Activated T-cell treated with anti-CD3 and anti-CD28 coated beads for 4 hours (primary cell): ENCODE data around the gene TTBK2.
A peak's percentile ranks its signal among the peaks of the same experiment; 100 is the strongest.
"Not testable (repeated sequence)": the region's sequence is repeated elsewhere in the genome, so short reads cannot be mapped to it uniquely, and the experiment has no call there.

ENCODE experiments used
- DNase-seq: peaks from one replicate; pipeline ENCODE4 v3.0.0-alpha.2; 2020

The TTBK2 gene

GRCh38 chr15:42920519-42921341 is at the start of gene TTBK2:
Gene TTBK2 (minus strand): TSS chr15:42920778. CDS start chr15:42878617, 42,161 bp downstream.
- peak; percentile 96 for DNase-seq

DNA sequence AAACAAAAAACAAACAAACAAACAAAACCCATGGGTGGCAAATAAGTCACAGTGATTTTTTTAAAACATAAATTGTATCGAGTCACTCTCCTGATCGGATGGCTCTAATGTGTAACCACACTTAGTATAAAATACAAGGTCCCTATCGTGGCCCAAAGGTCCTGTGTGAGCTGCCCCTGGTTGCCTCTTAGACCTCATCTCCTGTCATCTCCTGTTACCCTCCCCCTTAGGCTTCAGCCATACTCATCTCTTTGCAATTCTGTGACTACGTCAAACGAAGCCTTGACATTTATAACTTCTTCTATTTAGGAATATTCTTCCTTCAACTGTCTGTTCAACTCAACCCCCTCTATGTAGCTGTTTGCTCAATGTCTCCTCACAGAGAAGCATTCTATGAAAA is 43.9 kb upstream of the TTBK2 start:
- DNase-seq = no peak

- DNase-seq = no peak
Observed at GRCh38 chr15:42955518-42955917, 34.9 kb upstream of the TTBK2 start.

DNA sequence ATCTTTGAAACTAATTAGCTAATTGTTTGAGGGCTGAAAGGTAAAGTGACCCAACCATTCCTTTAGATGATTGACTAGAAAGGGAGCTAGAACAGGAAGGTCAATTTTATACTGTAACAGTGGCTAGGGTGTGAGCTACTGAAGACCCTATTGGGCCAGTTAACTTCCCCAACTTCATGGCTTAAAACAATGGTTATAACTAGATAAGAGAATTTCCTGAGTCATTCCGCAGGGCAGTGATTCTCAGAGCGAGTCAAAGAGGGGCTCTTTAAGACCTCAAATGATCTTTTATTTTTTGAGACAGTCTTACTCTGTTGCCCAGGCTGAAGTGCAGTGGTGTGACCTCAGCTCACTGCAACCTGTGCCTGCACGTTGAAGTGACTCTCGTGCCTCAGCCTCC is 33.7 kb upstream of the TTBK2 start:
- no peak for DNase-seq

- DNase-seq = not testable (repeated sequence)
Observed at GRCh38 chr15:42948898-42949297, 28.3 kb upstream of the TTBK2 start.

- no peak for DNase-seq
Observed at GRCh38 chr15:42940527-42940926, 19.9 kb upstream of the TTBK2 start.

DNA sequence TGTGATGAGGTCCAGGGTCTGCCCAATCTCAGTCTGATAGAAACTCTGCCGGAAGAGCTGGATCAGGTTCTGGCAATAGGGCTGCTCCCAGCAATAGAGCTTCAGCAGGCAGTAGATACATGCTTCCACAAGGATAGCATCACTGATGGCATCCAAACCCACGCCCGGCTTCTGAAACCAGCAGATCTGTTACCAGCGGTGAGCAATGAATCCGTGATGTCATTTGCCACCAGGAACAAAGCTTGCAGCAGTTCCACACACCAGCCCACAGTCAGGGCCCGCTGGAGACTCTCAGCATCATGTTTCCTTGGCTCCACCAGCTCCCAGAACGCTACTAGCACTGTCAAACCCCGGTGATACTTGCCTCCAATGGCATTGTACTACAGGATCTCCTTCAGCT is 19.3 kb upstream of the TTBK2 start:
- DNase-seq = no peak

DNA sequence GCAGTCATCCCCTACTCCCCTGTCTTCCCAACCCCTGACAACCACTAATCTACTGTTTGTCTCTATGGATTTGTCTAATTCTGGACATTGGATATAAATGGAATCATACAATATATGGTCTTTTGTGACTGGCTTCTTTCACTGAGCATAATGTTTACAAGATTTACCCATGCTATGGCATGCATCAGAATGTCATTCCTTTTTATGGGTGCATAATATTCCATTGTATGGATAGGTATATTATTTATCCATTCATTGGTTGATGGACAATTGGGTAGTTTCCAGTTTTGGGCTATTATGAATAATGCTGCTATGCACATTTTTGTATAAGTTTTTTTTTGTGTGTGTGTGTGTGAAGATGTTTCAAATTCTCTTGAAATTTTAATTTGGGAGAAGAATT is 16.6 kb upstream of the TTBK2 start:
- no peak for DNase-seq

- no peak for DNase-seq
Observed at GRCh38 chr15:42933886-42934667, 13.5 kb upstream of the TTBK2 start.

GRCh38 chr15:42932833-42933515 is 12.4 kb upstream of the TTBK2 start:
- DNase-seq = no peak

GRCh38 chr15:42931702-42932486 is 11.3 kb upstream of the TTBK2 start:
- DNase-seq = no peak

- no peak for DNase-seq
Observed at GRCh38 chr15:42929306-42929848, 8.8 kb upstream of the TTBK2 start.

GRCh38 chr15:42921342-42921731 is 759 bp upstream of the TTBK2 start:
- peak; percentile 11 for DNase-seq

- peak; percentile 17 for DNase-seq
Observed at GRCh38 chr15:42919799-42920518, 619 bp downstream of the TTBK2 start.

DNA sequence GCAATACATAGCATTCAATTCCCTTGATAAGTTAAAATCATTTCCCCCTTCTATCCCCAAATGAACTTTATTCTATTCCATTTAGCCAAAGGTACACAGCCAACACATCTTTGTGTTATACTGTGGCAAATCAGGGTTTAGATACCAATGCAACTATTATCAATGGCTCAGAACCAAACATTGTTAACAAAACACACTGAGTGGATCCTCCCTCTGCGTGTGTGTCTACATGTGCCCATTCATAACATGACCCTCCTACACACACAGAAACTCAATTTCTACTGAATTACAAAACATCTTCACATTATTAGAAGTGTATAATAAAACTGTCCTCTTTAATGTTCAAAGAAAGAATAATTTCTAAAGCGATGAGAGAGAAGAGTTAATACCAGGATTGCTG is 1.3 kb downstream of the TTBK2 start:
- no peak for DNase-seq

DNA sequence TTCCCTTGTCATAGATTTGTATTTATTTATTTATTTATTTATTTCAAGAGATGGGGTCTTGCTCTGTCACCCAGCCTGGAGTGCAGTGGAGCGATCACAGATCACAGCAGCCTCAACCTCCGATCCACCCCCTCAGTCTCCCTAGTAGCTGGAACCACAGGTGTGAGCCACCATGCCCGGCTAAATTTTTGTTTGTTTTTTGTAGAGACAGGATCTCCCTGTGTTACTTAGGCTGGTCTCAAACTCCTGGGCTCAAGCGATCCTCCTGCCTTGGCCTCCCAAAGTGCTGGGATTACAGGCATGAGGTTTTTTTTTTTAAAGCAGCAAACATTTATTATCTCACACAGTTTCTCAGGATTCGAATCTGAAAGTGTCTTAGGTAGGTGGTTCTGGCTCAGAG is 2.5 kb downstream of the TTBK2 start:
- DNase-seq = no peak

DNA sequence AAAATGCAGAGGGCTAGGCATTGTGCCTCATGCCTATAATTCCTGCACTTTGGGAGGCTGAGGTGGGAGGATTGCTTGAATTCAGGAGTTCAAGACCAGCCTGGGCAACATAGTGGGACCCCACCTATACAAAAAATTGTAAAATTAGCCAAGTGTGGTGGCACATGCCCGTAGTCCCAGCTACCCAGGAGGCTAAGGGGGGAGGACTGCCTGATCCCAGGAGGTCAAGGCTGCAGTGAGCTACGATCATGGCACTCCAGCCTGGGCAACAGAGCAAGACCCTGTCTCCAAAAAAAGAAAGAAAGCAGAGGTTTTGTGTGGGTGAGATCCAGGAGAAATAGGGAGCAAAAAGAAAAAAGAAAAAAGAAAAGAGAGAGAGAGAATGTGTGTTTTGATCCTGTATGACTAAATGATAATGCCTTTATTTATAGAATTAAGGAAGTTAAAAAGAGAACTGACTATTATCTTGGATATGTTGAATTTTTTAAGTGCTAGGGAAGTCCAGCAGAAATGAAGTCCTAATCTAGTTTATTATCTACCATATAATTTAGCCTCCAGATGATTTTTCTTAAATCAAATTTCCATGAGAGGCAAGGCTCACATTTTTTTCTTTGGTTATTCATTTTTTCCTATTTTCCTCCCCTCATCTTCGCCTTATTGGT is 4.8 kb downstream of the TTBK2 start:
- DNase-seq = no peak

- DNase-seq = no peak
Observed at GRCh38 chr15:42914728-42915497, 5.7 kb downstream of the TTBK2 start.

- DNase-seq = no peak
Observed at GRCh38 chr15:42911058-42911592, 9.5 kb downstream of the TTBK2 start.

- DNase-seq = no peak
Observed at GRCh38 chr15:42908538-42908937, 12.0 kb downstream of the TTBK2 start.
